Hematopoietic multipotent progenitor cell treated with erythropoietin and hydrocortisone succinate and interleukin-3 and kit ligand, for 17 days (in vitro differentiated cells): ENCODE data around the gene PPP1R9A.

ENCODE experiments used
- DNase-seq: peaks from one replicate; pipeline ENCODE4 v3.0.0-alpha.2; 2015; ENCODE audit warnings: low spot score

Gene PPP1R9A

GRCh38 chr7:95321720-95322119 lies 414.3 kb downstream of the PPP1R9A start:
- no peak for DNase-seq

GRCh38 chr7:95322396-95322795 lies 415.0 kb downstream of the PPP1R9A start:
- DNase-seq = no peak

GRCh38 chr7:95322854-95323253 lies 415.5 kb downstream of the PPP1R9A start:
- DNase-seq = no peak

GRCh38 chr7:95323410-95324129 lies 416.2 kb downstream of the PPP1R9A start:
- no peak for DNase-seq

GRCh38 chr7:95324431-95324830 lies 417.0 kb downstream of the PPP1R9A start, which contains the start of gene PON1:
PON1 (minus strand) TSS chr7:95324532; CDS start chr7:95324475, 57 bp downstream.
- no peak for DNase-seq

GRCh38 chr7:95327356-95327755 lies 420.0 kb downstream of the PPP1R9A start:
- DNase-seq = no peak

- DNase-seq = no peak
These were observed 423.0 kb downstream of the PPP1R9A start for GRCh38 chr7:95330204-95330960.

GRCh38 chr7:95330961-95331337 lies 423.6 kb downstream of the PPP1R9A start:
- DNase-seq = no peak

GRCh38 chr7:95334447-95334846 lies 427.1 kb downstream of the PPP1R9A start:
- DNase-seq = no peak

GRCh38 chr7:95335093-95335492 lies 427.7 kb downstream of the PPP1R9A start:
- DNase-seq = no peak

- DNase-seq = no peak
These were observed 431.4 kb downstream of the PPP1R9A start for GRCh38 chr7:95338832-95339231.

GRCh38 chr7:95340491-95340890 lies 433.1 kb downstream of the PPP1R9A start:
- no peak for DNase-seq

- no peak for DNase-seq
These were observed 434.6 kb downstream of the PPP1R9A start for GRCh38 chr7:95342029-95342428.

- no peak for DNase-seq
These were observed 435.4 kb downstream of the PPP1R9A start for GRCh38 chr7:95342642-95343307.
